CD14-positive monocyte (primary cell): ENCODE measurements around the gene LHB. TPM values are rescaled to one million over a fixed set of nuclear protein-coding genes. Genes with fewer than 3 reads are reported as not detected.
"Not testable (repeated sequence)": the region's sequence is repeated elsewhere in the genome, so short reads cannot be mapped to it uniquely, and the experiment has no call there.

ENCODE experiments used
- DNase-seq, 3 donors: peaks; one replicate each; pipeline ENCODE4 v3.0.0-alpha.2; 2011 to 2022
- H2AFZ ChIP-seq: 2 replicates; pipeline ENCODE4 v1.6.0; 2012; ENCODE audit warnings: mild to moderate bottlenecking, low read depth, low read length, inconsistent platforms; ENCODE audit not compliant: insufficient read depth, poor library complexity, severe bottlenecking
- H3K27ac ChIP-seq, 2 donors: 1 replicate in 1 of 2; 2 replicates in 1 of 2; pipeline ENCODE4 v1.5.1; 2012 to 2013; ENCODE audit warnings: low read length in 2 of 2, control low read depth in 1 of 2, inconsistent platforms in 1 of 2, low read depth in 1 of 2, mild to moderate bottlenecking in 1 of 2
- H3K27me3 ChIP-seq, 2 donors: one replicate each; pipeline versions ENCODE4 v1.6.0 to v1.6.1; 2011 to 2013; ENCODE audit warnings: low read length in 2 of 2; ENCODE audit not compliant: control insufficient read depth in 2 of 2, insufficient read depth in 2 of 2
- H3K36me3 ChIP-seq, 2 donors: replicated peaks in 1 of 2; 1 replicate in 1 of 2; 2 replicates in 1 of 2; pipeline versions ENCODE4 v1.5.1 to v1.6.1; 2012 to 2013; ENCODE audit warnings: low read length in 2 of 2, control low read depth in 1 of 2, inconsistent platforms in 1 of 2, mild to moderate bottlenecking in 1 of 2; ENCODE audit not compliant: insufficient read depth in 2 of 2, control insufficient read depth in 1 of 2
- H3K4me1 ChIP-seq, 2 donors: 1 replicate in 1 of 2; 2 replicates in 1 of 2; pipeline versions ENCODE4 v1.5.1 to v1.6.1; 2012 to 2013; ENCODE audit warnings: low read length in 2 of 2, control low read depth in 1 of 2, inconsistent platforms in 1 of 2, mild to moderate bottlenecking in 1 of 2, moderate library complexity in 1 of 2; ENCODE audit not compliant: insufficient read depth in 2 of 2, control insufficient read depth in 1 of 2
- H3K4me2 ChIP-seq: replicated peaks from 2 replicates; pipeline ENCODE3; 2012; ENCODE audit warnings: low read length, moderate library complexity, mild to moderate bottlenecking; ENCODE audit not compliant: poor library complexity, severe bottlenecking; ENCODE audit errors: extremely low read depth
- H3K4me3 ChIP-seq, 3 experiments: fragments of 200-600 bp in 1 of 3; sonication (generic) in 1 of 3; replicated peaks in 1 of 3; 1 replicate in 2 of 3; 2 replicates in 1 of 3; pipeline ENCODE4 v1.5.1; 2011 to 2013; ENCODE audit warnings: low read length in 3 of 3, mild to moderate bottlenecking in 3 of 3, control low read depth in 2 of 3, low read depth in 2 of 3, inconsistent platforms in 1 of 3, moderate library complexity in 1 of 3
- H3K79me2 ChIP-seq: 2 replicates; pipeline ENCODE4 v1.6.0; 2012; ENCODE audit warnings: mild to moderate bottlenecking, control low read depth, inconsistent platforms, low read length, moderate library complexity; ENCODE audit not compliant: insufficient read depth
- H3K9ac ChIP-seq: 2 replicates; pipeline ENCODE4 v1.6.0; 2017; ENCODE audit warnings: low read length, mild to moderate bottlenecking; ENCODE audit not compliant: insufficient read depth, poor library complexity, severe bottlenecking
- H3K9me3 ChIP-seq, 2 donors: replicated peaks in 1 of 2; 1 replicate in 1 of 2; 2 replicates in 1 of 2; pipeline versions ENCODE4 v1.5.1 to v1.6.1; 2012 to 2013; ENCODE audit warnings: low read length in 2 of 2, control low read depth in 1 of 2; ENCODE audit not compliant: control insufficient read depth in 1 of 2, insufficient read depth in 1 of 2
- H4K20me1 ChIP-seq: 2 replicates; pipeline ENCODE4 v1.6.0; 2012; ENCODE audit warnings: mild to moderate bottlenecking, low read length, control low read depth, moderate library complexity; ENCODE audit not compliant: insufficient read depth
- H3K27ac Mint-ChIP-seq, 7 donors: one replicate each; pipeline ENCODE4 v1.8.0; 2020; ENCODE audit warnings: mild to moderate bottlenecking in 7 of 7, mixed read lengths in 7 of 7, moderate library complexity in 6 of 7, inconsistent platforms in 2 of 7
- H3K27me3 Mint-ChIP-seq, 3 donors: one replicate each; pipeline ENCODE4 v1.8.0; 2021 to 2022; ENCODE audit warnings: low read depth in 3 of 3, mild to moderate bottlenecking in 3 of 3, mixed read lengths in 3 of 3, moderate library complexity in 3 of 3, inconsistent platforms in 1 of 3
- H3K36me3 Mint-ChIP-seq, 2 donors: one replicate each; pipeline ENCODE4 v1.8.0; 2020; ENCODE audit warnings: mixed read lengths in 2 of 2, inconsistent platforms in 1 of 2, mild to moderate bottlenecking in 1 of 2
- H3K4me1 Mint-ChIP-seq: one replicate; pipeline ENCODE4 v1.8.0; 2020; ENCODE audit warnings: mild to moderate bottlenecking, mixed read lengths
- H3K4me3 Mint-ChIP-seq, 2 donors: one replicate each; pipeline ENCODE4 v1.8.0; 2020; ENCODE audit warnings: mild to moderate bottlenecking in 2 of 2, mixed read lengths in 2 of 2, moderate library complexity in 1 of 2
- H3K9me3 Mint-ChIP-seq, 7 donors: one replicate each; pipeline ENCODE4 v1.8.0; 2020 to 2022; ENCODE audit warnings: mixed read lengths in 7 of 7, mild to moderate bottlenecking in 6 of 7, moderate library complexity in 6 of 7, inconsistent platforms in 2 of 7
- CTCF ChIP-seq: fragments of 200-600 bp; IDR thresholded peaks from one replicate; pipeline ENCODE4 v1.8.0; 2022; ENCODE audit warnings: antibody characterized with exemption, mild to moderate bottlenecking
- WGBS: methylation state at CpG from one replicate; pipeline ENCODE4 v1.1.5; 2013; ENCODE audit warnings: missing lambda C conversion rate; ENCODE audit not compliant: insufficient coverage; 5-methylcytosine and 5-hydroxymethylcytosine counted together
- intact Hi-C, 2 donors: fragments of 100-400 bp; cut with micrococcal nuclease; formaldehyde crosslinking; loops; one replicate each; pipeline versions ENCODE4 v1.15.0 to v1.15.1; 2023
- polyA plus RNA-seq, 3 donors: library from polyadenylated mRNA; depleted of rRNA in 1 of 3; unstranded in 2 of 3; stranded (reverse) in 1 of 3; fragments of 300-500 nt in 2 of 3; fragments of >200 nt in 1 of 3; fragmentation: Illumina TruSeq in 2 of 3; gene quantifications; 1 replicate in 2 of 3; 2 replicates in 1 of 3; pipeline ENCODE4 v1.2.3, GENCODE V29; 2012 to 2021

LHB gene
- polyA plus RNA-seq, 3 donors: 0.48 TPM; not detected in 2

DNA sequence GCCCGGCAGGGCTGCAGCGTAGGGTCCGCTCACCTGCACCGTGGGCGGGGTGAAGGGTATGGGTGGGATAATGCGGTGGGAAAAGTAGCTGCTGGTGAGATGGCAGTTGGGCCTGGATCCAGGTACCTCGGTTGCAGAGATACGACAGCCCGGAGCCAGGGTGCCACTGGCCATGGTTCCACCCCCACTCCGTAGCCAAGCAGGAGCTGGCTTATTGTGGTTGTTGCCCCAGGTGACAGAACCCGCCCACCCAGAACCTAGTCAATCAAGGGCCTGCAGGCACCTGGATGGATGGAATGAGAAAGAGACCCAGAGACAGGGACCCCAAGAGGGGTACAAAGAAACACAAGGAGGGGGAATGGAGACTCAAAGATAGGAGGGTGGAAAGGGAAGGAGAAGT lies 3.5 kb upstream of the LHB start:
- no peak for TF ChIP-seq CTCF
- Histone ChIP-seq H3K27ac (no peak overlapping the region), H4K20me1 (no peaks in the 10 kb centered on the region), H3K36me3 (peaks cover 8 to 11% of the 10 kb centered on the region in 2 donors), H3K27me3 (peaks cover 14 to 49% of the 10 kb centered on the region in 2 donors), H3K4me2 (no peak overlapping the region), H2AFZ (no peak overlapping the region), H3K9ac (no peak overlapping the region), H3K4me3 (no peak overlapping the region), H3K9me3 (no peaks in the 10 kb centered on the region), H3K4me1 (peaks cover 24 to 29% of the 10 kb centered on the region in 2 donors), H3K79me2 (no peaks in the 10 kb centered on the region)
- WGBS: 79% methylated on average over 10 of the region's 11 CpGs
- H3K4me1 Mint-ChIP-seq: peaks cover 29% of the 10 kb centered on the region
- H3K27me3 Mint-ChIP-seq: peaks cover 36 to 48% (median 48%) of the 10 kb centered on the region in 3 donors
- no peak for DNase-seq
- peaks cover 18 to 19% of the 10 kb centered on the region in 2 donors for H3K36me3 Mint-ChIP-seq
- no peak overlapping the region for H3K27ac Mint-ChIP-seq
- intact Hi-C loops: no loop called here
- H3K4me3 Mint-ChIP-seq: peak overlapping the region in 1 of 2 donors; percentile 55
- peaks cover 0 to 10% (median 5%) of the 10 kb centered on the region in 7 donors for H3K9me3 Mint-ChIP-seq

DNA sequence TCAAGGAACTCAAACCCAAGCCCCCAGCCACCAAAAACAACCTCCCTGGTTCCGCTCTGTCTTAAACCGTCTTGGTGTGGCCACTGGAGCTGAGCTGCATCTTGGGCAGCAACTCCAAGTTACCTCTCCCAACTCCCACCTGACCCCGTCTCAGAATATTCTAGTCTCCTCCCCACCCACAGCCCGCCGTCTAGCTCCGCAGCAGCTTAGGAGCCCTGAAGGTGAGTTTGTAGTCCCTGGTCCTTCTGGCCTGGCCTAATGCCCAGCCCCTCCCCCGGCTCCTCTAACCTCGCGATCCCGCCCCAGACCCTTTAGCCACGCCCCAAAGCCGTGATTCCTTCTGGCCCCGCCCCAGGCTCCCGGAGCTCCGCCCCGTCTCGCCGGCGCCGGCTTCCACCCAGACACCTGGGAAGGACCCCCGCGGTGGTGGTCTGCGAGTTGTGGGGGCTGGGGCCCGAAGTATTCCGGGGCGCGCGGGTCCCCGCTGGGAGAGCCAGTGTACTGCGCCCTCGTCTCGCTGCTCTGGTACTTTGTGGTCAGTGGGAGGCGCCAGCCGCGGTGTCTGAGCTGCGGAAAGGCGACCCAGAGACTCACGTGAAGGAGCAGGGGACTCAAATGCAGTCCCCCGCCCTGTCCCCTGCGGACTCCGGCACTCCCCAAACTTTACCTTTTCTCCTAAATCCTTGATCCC lies 2.5 kb upstream of the LHB start:
- Mint-ChIP-seq H3K4me1 (peaks cover 29% of the 10 kb centered on the region), H3K27me3 (peaks cover 36 to 48% (median 48%) of the 10 kb centered on the region in 3 donors), H3K36me3 (peaks cover 24 to 28% of the 10 kb centered on the region in 2 donors), H3K4me3 (peak overlapping the region; percentile 91 to 96), H3K27ac (peak overlapping the region in 2 of 7 donors; percentile 19 to 79), H3K9me3 (peaks cover 0 to 10% (median 5%) of the 10 kb centered on the region in 7 donors)
- H3K27ac ChIP-seq: no peak overlapping the region
- H3K4me1 ChIP-seq: peaks cover 24 to 29% of the 10 kb centered on the region in 2 donors
- peak overlapping the region; percentile 78 for H2AFZ ChIP-seq
- peak overlapping the region; percentile 18 to 76 (median 50) for H3K4me3 ChIP-seq
- 7% methylated on average over 36 of the region's 41 CpGs for WGBS
- H3K9ac ChIP-seq: no peak overlapping the region
- H3K27me3 ChIP-seq: peaks cover 14 to 49% of the 10 kb centered on the region in 2 donors
- H3K9me3 ChIP-seq: no peaks in the 10 kb centered on the region
- no peaks in the 10 kb centered on the region for H3K79me2 ChIP-seq
- no peaks in the 10 kb centered on the region for H4K20me1 ChIP-seq
- peaks cover 17 to 18% of the 10 kb centered on the region in 2 donors for H3K36me3 ChIP-seq
- H3K4me2 ChIP-seq: peak overlapping the region; percentile 79
- TF ChIP-seq CTCF: no peak
- intact Hi-C loops: no loop called here
- DNase-seq: peak; percentile 29 to 37 (median 34)

DNA sequence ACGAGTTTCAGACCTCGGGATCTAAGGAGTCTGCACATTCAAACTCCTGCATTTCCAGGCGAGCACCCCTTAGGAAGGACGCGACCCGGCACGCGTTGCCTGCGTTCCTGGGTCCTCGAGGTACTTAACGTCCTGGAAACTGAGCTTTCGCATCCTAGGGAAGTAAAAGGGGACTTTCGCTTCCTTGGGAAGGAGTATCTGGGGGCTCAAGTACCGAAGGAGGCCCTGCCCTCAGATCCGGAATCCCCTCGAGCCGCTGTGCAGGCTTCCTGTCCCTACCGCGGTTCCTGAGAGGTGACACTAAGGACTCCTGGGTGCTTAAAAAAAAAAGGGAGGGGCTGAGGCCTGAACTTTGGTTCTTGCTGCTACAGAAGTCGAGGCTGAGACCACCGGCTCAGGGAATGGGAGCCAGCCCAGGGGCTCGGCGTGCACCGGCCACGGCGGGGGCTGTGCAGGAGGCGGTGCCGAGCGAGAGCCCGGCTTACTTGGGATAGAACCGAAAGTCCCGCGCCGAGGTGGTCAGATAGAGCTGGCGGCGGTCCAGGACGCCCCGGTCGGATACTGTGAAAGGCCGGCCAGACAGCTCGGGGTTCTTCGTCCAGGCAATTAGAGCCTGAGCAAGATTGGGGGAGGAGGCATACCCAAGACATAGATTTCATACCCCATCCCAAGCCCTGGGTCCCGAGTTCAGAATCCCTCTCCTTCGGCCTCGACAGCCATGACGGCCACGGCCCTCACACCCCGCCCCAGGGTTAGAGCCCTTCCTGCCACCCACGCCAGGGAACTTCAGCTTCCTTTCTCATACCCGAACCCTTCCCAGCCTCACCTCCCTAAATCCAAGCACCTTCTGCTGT lies 1.7 kb upstream of the LHB start:
- H3K27ac ChIP-seq, DNase-seq, intact Hi-C loops, H3K79me2 ChIP-seq, H4K20me1 ChIP-seq, H3K9me3 ChIP-seq: not testable (repeated sequence)
- peaks cover 19 to 24% of the 10 kb centered on the region in 2 donors for H3K36me3 ChIP-seq
- H3K36me3 Mint-ChIP-seq: peaks cover 25 to 34% of the 10 kb centered on the region in 2 donors
- H3K27me3 ChIP-seq: peaks cover 14 to 49% of the 10 kb centered on the region in 2 donors
- H3K27ac Mint-ChIP-seq: peak overlapping the region in 3 of 7 donors; percentile 19 to 79 (median 25)
- H3K27me3 Mint-ChIP-seq: peaks cover 36 to 48% (median 48%) of the 10 kb centered on the region in 3 donors
- H3K9me3 Mint-ChIP-seq: peaks cover 0 to 10% (median 5%) of the 10 kb centered on the region in 7 donors
- H3K4me1 Mint-ChIP-seq: peaks cover 29% of the 10 kb centered on the region
- H3K4me3 ChIP-seq: peak overlapping the region; percentile 18 to 76 (median 50)
- H3K9ac ChIP-seq: peak overlapping the region; percentile 21
- WGBS: 3% methylated on average over 38 of the region's 50 CpGs
- H3K4me2 ChIP-seq: peak overlapping the region; percentile 79
- H3K4me1 ChIP-seq: peaks cover 24 to 29% of the 10 kb centered on the region in 2 donors
- H3K4me3 Mint-ChIP-seq: peak overlapping the region; percentile 91 to 96
- H2AFZ ChIP-seq: peak overlapping the region; percentile 78
